Fibroblast of peridontal ligament (primary cell): ENCODE results near the gene MMP23B.
"Not testable (repeated sequence)": the region's sequence is repeated elsewhere in the genome, so short reads cannot be mapped to it uniquely, and the experiment has no call there.

Experiments
- DNase-seq: peaks from one replicate; pipeline ENCODE4 v3.0.0-alpha.2; 2010; ENCODE audit errors: extremely low read depth

The MMP23B gene

GRCh38 chr1:1630965-1631781, 800 bp upstream of the MMP23B start:
- DNase-seq = peak; percentile 23

GRCh38 chr1:1633409-1633808, 1.4 kb downstream of the MMP23B start:
- DNase-seq = not testable (repeated sequence)

DNA sequence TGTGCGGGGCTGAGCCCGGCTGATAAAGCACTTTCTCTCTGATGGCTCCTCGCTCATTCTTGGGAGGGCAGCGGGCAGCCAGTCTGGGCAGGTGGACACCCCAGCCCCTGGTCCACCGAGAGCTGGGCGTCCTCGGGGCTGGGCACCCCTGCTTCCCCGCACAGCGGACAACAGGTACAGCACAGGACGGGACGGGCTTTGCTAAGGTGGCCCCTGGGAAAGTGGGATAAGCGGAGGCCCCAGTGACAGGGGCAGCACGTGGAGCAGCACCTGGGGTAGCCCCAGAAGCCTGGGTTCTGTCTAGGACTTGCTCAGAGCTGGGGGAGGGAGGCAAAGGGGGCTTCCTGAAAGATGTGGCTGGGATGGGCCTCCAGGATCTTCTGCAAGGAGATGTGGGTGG, 2.6 kb downstream of the MMP23B start:
- DNase-seq = not testable (repeated sequence)

DNA sequence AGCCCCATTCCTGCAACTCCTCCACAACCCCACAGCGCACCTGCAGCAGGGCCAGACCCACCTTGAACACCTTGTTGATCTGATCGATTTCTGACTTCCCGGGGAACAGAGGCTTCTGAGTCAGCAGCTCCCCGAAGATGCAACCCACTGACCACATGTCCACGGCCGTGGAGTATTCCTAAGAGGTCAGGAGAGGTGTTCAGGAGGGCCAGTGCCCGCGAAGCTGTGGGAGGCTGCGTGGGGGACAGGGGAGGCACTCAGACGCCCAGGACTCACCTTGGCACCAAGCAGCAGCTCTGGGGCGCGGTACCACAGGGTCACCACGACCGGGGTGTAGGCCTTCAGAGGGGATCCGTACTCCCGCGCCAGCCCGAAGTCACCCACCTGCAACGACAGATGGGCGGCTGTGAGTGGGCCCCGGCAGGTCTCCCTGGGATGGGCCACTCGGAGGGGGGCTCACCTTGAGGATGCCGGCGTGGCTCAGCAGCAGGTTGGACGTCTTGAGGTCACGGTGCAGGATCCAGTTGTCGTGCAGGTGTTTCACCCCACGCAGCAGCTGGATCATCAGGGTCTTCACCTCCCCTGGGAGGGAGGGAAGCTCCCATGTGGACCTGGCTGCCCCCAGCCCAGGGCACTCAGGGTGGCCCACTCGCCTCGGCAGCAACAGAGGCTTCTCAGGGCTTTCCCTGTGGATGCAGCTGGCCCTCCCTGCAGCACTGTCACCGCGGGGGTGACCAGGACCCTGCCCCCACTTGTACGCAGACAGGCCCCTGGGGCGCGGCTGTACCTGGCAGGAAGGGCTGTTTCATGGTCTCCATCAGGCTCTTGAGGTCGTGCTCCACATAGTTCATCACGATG, 4.9 kb downstream of the MMP23B start:
- DNase-seq = not testable (repeated sequence)

DNA sequence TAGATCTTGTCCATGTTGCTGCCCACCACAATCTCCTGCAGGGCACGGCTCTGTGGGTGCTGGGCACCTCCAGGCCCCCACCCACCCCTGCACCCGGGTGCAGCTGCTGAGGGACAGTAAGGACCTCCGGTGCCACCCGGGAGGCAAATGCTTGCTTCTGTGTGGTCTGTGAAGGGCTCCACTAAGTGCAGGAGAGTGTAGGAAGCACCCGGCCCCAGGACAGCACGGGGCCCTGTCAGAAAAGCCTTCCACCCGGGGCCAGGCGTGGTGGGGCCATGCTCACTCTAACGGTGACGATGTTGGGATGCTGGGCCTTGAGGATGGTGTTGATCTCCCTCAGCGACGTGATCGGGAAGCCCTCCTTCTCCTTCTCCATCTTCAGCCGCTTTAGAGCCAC, 5.5 kb downstream of the MMP23B start:
- DNase-seq = not testable (repeated sequence)

- not testable (repeated sequence) for DNase-seq
Observed at GRCh38 chr1:1638528-1638927, 6.6 kb downstream of the MMP23B start.

DNA sequence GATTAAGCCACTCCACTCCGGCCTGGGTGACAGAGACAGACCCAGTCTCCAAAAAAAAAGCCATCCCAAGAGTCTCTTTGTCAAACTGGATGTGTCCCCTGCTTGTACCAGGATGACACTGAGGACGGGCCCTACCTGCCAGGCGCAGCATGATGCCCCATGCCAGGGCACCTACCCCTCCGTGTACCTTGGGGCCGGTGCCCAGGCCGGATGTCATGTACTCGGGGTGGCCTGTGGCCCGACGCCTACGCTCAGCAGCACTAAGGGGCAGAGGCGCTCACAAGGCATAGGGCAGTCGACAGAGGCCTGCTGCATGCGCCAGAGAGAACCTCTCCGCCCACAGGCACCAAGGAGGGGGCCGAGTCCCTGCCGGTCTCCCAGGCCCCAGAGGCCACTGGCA, 7.4 kb downstream of the MMP23B start:
- not testable (repeated sequence) for DNase-seq

- DNase-seq = not testable (repeated sequence)
Observed at GRCh38 chr1:1640081-1640480, 8.1 kb downstream of the MMP23B start.

GRCh38 chr1:1640711-1641461, 8.9 kb downstream of the MMP23B start:
- DNase-seq = not testable (repeated sequence)

DNA sequence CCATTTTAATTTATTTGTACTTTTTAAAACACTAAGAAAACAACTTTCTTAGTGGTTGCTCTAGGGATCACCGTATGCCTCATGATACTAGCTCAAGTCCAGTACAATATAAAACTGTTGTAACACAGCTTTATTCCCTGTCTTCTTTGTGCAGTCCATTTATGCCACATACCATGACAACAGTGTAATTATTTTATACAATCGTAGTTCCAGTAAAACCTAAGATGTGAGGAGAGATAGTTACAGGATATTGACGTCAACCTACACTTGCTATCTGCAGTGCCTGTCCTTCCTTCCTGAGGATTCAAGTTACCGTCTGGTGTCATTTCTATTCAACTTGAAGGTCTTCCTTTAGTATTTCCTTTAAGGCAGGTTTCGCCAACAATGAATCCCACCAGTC, 14.4 kb downstream of the MMP23B start:
- DNase-seq = not testable (repeated sequence)

DNA sequence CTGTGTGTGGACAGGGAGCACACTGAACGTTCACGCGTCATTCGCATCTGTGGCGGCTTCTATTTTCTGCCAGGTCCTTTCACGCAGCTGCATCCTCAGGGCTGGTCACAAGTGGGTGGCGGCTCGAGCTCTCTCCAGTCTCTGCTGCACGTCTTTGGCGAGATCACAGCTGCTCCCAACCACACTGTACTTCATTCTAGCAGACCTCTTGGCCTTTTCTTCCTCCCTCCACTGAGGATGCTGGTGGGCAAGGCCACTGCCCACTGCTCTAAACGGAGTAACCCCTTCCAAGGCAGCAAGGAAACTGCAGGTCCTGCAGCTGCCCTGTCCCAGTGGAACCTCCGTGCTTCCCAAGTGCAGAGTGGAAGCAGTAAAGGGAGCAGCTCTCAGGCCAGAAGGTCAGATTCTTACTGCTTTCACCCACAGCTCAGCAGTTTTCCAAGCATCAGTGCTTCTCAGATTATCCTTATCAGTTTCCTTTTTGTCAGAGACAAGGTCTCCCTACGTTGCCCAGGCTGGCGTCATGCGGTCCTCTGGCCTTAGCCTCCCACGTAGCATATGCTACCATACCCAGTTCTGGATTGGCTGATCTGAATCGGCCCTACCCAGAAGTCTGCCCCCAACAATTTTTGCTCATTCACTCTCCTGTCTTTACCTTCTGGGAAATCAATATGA, 15.7 kb downstream of the MMP23B start:
- DNase-seq = not testable (repeated sequence)

GRCh38 chr1:1648265-1648664, 16.3 kb downstream of the MMP23B start:
- DNase-seq = not testable (repeated sequence)

- peak; percentile 94 for DNase-seq
Observed at GRCh38 chr1:1658583-1659549, 26.9 kb downstream of the MMP23B start, which contains the start of gene CDK11B. TSS of gene CDK11B (minus strand) at chr1:1659004. CDS start at chr1:1657485, 1,519 bp downstream.

- DNase-seq = peak; percentile 82
Observed at GRCh38 chr1:1662392-1662791, 30.4 kb downstream of the MMP23B start.

DNA sequence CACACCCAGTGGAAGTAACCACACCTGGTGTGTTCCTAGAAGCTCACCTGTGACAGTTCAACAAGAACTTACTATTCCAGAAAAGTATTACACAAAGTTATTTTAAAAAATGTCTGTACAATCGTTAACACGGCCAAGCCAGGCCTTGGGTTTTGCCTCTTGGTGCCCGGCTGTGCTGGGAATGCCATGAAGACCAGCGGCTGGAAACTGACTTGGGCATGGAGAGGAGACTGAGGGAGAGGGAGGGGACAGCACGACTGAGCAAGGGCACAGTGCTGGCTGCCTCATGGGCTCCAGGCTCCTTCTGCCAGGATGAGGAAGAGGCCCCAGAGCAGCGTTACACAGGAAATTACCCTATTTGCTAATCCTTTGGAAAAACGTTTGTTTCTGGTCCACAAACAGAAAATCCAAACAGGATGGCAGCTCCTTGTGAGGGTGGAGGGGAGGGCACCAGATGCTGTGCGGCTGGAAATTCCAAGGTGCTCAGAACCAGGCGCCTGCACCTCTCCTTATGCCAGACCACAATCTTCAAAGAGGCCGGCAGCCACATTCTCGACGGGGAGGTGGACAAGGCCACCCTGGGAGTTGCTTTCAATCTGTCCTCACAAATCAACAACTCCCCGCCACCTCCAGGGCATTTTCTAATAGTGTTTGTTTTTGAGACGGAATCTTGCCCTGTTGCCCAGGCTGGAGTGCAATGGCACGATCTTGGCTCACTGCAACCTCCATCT, 31.0 kb downstream of the MMP23B start:
- peak; percentile 11 for DNase-seq

DNA sequence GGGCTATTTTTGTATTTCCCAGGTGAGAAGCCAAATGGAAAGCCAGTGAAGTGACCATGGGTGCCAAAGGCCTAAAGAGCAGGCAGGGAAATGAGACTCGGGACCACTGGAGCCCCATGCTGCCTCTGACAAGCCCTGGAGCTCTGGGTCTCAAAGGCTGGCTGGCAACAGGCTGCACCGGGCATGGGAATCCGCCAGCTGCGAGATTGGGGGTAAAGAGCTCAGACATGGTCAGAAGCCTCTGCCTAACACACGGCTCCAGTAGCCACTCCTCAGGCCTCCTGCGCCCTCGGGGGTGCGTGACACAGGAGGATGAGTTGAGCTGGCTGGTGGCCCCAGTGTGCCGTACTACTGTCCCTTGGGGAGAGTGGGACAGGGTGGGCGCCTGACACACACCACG, 32.3 kb downstream of the MMP23B start:
- not testable (repeated sequence) for DNase-seq

DNA sequence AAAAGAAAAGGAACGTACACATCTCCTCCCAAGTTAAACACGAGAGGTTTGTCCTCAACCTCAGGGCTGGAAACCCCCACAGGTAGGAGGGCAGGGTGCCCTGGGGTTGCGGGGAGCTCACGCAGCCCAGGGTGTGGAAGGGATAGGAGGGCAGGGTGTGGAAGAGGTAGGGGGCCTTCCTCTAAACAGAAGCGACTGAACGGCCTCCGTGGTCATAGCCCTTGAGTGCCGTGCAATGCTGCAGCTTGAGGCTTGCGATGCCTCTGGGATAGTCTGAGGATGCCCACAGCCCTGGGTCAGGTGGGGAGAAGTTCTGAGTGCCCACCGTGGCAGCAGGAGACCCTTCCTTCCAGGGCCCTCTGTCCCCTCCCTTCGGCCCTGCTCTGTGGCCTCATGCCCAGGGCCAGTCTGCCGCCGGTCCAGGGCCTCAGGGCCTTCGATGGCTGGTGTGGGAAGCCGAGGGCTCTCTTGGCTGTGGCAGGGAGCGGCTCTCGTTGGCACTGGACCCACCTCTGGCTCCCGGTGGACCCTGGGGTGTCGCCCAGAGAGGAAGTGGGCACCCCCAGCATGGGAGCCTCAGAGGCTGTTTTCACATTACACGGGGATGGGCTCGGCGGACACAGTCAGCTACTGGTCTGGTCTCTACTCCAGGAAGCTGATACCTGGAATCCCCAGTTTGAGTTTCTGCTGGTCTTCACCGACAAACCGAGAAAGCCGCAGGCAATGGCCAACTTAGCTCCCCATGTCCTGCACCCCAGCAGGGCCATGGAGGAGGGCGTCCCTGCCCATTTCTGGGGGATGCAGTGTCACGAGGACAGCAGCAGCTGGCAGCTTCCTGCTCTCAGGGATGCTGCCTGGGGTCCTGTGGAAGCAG, 33.2 kb downstream of the MMP23B start:
- DNase-seq = no peak

DNA sequence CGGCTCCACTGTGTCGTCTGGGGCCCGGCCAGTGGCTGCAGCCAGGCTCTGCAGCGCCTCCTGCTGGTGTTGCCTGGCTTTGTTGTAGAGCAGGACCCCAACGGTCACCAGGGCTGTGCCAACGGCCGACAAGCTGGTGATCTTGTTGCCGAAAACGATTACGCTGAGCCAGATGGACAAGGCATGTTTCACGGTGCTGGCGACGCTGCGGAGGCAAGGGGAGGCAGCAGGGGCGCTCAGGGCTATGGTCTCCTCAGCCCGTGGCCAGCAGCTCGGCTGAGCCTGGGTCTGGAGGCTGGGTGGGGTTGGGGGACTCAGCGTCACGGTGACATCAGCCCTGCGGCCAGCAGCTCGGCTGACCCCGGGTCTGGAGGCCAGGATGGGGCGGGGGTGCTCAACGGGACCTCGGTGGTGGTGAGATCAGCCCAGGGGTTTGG, 33.9 kb downstream of the MMP23B start:
- DNase-seq = no peak
